Omental fat pad (tissue), 4 donors: ENCODE results near the gene GAB2. TPM values are rescaled to one million over a fixed set of nuclear protein-coding genes. Genes with fewer than 3 reads are reported as not detected.

Experiments
- ATAC-seq: fragments of 150-250 bp; one replicate; pipeline ENCODE4 v1.9.1; 2016; ENCODE audit warnings: mild to moderate bottlenecking, moderate library complexity; ENCODE audit not compliant: low FRiP score
- DNase-seq: peaks from one replicate; pipeline ENCODE4 v3.0.0-alpha.2; 2019; ENCODE audit warnings: low spot score
- CTCF ChIP-seq, 3 donors: fragments of 450-650 bp; IDR thresholded peaks; one replicate each; pipeline ENCODE4 v1.5.1; 2016 to 2017; ENCODE audit warnings: antibody characterized with exemption in 3 of 3, mild to moderate bottlenecking in 3 of 3, moderate library complexity in 2 of 3
- total RNA-seq, 4 donors: library from RNA; depleted of rRNA; stranded (reverse); fragments of >200 nt; gene quantifications; one replicate each; pipeline ENCODE4 v1.1.0, GENCODE V29; 2016

Gene GAB2
- total RNA-seq, 4 donors from 2014 or later, result 25.3 to 97.7 (median 36.1) TPM

GRCh38 chr11:78331711-78332110 lies 85.9 kb downstream of the GAB2 start:
- no peak for TF ChIP-seq CTCF (IDR thresholded peaks at IDR 0.05)
- ATAC-seq (no peak), DNase-seq (no peak)

- ATAC-seq, result no peak
- no peak for TF ChIP-seq CTCF (IDR thresholded peaks at IDR 0.05)
- no peak for DNase-seq
These were observed 87.3 kb downstream of the GAB2 start for GRCh38 chr11:78330361-78330760.

- DNase-seq (no peak), ATAC-seq (no peak)
These were observed 89.7 kb downstream of the GAB2 start for GRCh38 chr11:78327945-78328344.

GRCh38 chr11:78325274-78325781 lies 92.3 kb downstream of the GAB2 start:
- ATAC-seq (no peak), DNase-seq (no peak)
- TF ChIP-seq CTCF (IDR thresholded peaks at IDR 0.05), result no peak

More at GRCh38 chr11:78327945-78328344, 89.7 kb downstream of the GAB2 start:
- TF ChIP-seq CTCF (IDR thresholded peaks at IDR 0.05), result no peak

- ATAC-seq (no peak), DNase-seq (no peak)
- TF ChIP-seq CTCF (IDR thresholded peaks at IDR 0.05), result no peak
These were observed 94.3 kb downstream of the GAB2 start for GRCh38 chr11:78323363-78323762.

GRCh38 chr11:78319453-78319955 lies 98.1 kb downstream of the GAB2 start:
- DNase-seq, result no peak
- no peak for ATAC-seq
- TF ChIP-seq CTCF (IDR thresholded peaks at IDR 0.05), result no peak

GRCh38 chr11:78318321-78319114 lies 99.1 kb downstream of the GAB2 start:
- no peak for TF ChIP-seq CTCF (IDR thresholded peaks at IDR 0.05)
- DNase-seq, result no peak
- ATAC-seq, result no peak
